Mesothelial cell of epicardium (in vitro differentiated cells): ENCODE data around the gene PLCXD3. TPM values are rescaled to one million over a fixed set of nuclear protein-coding genes. Genes with fewer than 3 reads are reported as not detected.

Experiments used
- DNase-seq, 2 experiments: peaks; one replicate each; pipeline ENCODE4 v3.0.0; 2021; ENCODE audit warnings: low spot score in 2 of 2; ENCODE audit not compliant: unreplicated experiment in 2 of 2
- H3K27ac Mint-ChIP-seq: 2 replicates; pipeline ENCODE4 v1.8.0; 2021; ENCODE audit warnings: mixed read lengths
- H3K27me3 Mint-ChIP-seq: 2 replicates; pipeline ENCODE4 v1.8.0; 2021; ENCODE audit warnings: low read depth, mixed read lengths
- H3K36me3 Mint-ChIP-seq: 2 replicates; pipeline ENCODE4 v1.8.0; 2021; ENCODE audit warnings: mixed read lengths
- H3K4me1 Mint-ChIP-seq: 2 replicates; pipeline ENCODE4 v1.8.0; 2021; ENCODE audit warnings: mixed read lengths
- H3K4me3 Mint-ChIP-seq: 2 replicates; pipeline ENCODE4 v1.8.0; 2021; ENCODE audit warnings: mild to moderate bottlenecking, moderate library complexity, mixed read lengths
- H3K9me3 Mint-ChIP-seq: 2 replicates; pipeline ENCODE4 v1.8.0; 2021; ENCODE audit warnings: mixed read lengths
- total RNA-seq: library from RNA; stranded (reverse); gene quantifications from 3 replicates; pipeline ENCODE4 v1.2.1, GENCODE V29; 2021
- TF ChIP-seq, protein P1 (sequence below): fragments of 200-600 bp; sonication (generic); IDR thresholded peaks from one replicate; pipeline ENCODE4 v1.5.0; 2021; ENCODE audit warnings: antibody characterized with exemption; ENCODE audit not compliant: unreplicated experiment

Gene PLCXD3
- total RNA-seq, 1 donor from 2014 or later, result not detected

GRCh38 chr5:41403846-41404245 is 106.6 kb downstream of the PLCXD3 start:
- DNase-seq, result no peak
- H3K36me3 Mint-ChIP-seq, result no peaks in the 10 kb centered on the region
- no peaks in the 10 kb centered on the region for H3K4me1 Mint-ChIP-seq
- peaks cover 17% of the 10 kb centered on the region for H3K9me3 Mint-ChIP-seq
- H3K27ac Mint-ChIP-seq, result no peak overlapping the region
- no peak overlapping the region for H3K4me3 Mint-ChIP-seq
- H3K27me3 Mint-ChIP-seq, result no peaks in the 10 kb centered on the region
- TF ChIP-seq, protein P1, sequence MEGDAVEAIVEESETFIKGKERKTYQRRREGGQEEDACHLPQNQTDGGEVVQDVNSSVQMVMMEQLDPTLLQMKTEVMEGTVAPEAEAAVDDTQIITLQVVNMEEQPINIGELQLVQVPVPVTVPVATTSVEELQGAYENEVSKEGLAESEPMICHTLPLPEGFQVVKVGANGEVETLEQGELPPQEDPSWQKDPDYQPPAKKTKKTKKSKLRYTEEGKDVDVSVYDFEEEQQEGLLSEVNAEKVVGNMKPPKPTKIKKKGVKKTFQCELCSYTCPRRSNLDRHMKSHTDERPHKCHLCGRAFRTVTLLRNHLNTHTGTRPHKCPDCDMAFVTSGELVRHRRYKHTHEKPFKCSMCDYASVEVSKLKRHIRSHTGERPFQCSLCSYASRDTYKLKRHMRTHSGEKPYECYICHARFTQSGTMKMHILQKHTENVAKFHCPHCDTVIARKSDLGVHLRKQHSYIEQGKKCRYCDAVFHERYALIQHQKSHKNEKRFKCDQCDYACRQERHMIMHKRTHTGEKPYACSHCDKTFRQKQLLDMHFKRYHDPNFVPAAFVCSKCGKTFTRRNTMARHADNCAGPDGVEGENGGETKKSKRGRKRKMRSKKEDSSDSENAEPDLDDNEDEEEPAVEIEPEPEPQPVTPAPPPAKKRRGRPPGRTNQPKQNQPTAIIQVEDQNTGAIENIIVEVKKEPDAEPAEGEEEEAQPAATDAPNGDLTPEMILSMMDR, result no peak

- no peaks in the 10 kb centered on the region for H3K4me1 Mint-ChIP-seq
- DNase-seq, result no peak
- H3K27me3 Mint-ChIP-seq, result no peaks in the 10 kb centered on the region
- no peak overlapping the region for H3K4me3 Mint-ChIP-seq
- TF ChIP-seq, protein P1, result no peak
- no peak overlapping the region for H3K27ac Mint-ChIP-seq
- peaks cover 27% of the 10 kb centered on the region for H3K9me3 Mint-ChIP-seq
- no peaks in the 10 kb centered on the region for H3K36me3 Mint-ChIP-seq
These were observed 107.6 kb downstream of the PLCXD3 start for GRCh38 chr5:41402845-41403244.

DNA sequence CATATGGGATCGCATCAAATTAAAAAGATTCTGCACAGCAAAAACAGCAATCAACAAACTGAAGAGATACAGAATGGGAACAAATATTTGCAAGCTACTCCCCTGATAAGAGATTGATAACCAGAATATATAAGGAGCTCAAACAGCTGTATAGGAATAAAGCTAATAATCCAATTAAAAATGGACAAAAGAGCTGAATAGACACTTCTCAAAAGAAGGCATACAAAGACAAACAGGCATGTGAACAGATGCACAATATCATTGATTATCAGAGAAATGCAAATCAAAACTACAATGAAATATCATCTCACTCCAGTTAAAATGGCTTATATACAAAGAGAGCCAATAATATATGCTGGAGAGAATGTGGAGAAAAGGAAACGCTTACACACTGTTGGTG is 110.6 kb downstream of the PLCXD3 start:
- no peaks in the 10 kb centered on the region for H3K4me1 Mint-ChIP-seq
- H3K27ac Mint-ChIP-seq, result no peak overlapping the region
- no peaks in the 10 kb centered on the region for H3K27me3 Mint-ChIP-seq
- no peak overlapping the region for H3K4me3 Mint-ChIP-seq
- no peaks in the 10 kb centered on the region for H3K36me3 Mint-ChIP-seq
- TF ChIP-seq, protein P1, result no peak
- H3K9me3 Mint-ChIP-seq, result peaks cover 51% of the 10 kb centered on the region
- no peak for DNase-seq

- H3K4me1 Mint-ChIP-seq, result no peaks in the 10 kb centered on the region
- no peaks in the 10 kb centered on the region for H3K27me3 Mint-ChIP-seq
- H3K4me3 Mint-ChIP-seq, result no peak overlapping the region
- H3K27ac Mint-ChIP-seq, result no peak overlapping the region
- no peaks in the 10 kb centered on the region for H3K36me3 Mint-ChIP-seq
- TF ChIP-seq, protein P1, result no peak
- H3K9me3 Mint-ChIP-seq, result peaks cover 31% of the 10 kb centered on the region
- no peak for DNase-seq
These were observed 118.4 kb downstream of the PLCXD3 start for GRCh38 chr5:41392016-41392415.

DNA sequence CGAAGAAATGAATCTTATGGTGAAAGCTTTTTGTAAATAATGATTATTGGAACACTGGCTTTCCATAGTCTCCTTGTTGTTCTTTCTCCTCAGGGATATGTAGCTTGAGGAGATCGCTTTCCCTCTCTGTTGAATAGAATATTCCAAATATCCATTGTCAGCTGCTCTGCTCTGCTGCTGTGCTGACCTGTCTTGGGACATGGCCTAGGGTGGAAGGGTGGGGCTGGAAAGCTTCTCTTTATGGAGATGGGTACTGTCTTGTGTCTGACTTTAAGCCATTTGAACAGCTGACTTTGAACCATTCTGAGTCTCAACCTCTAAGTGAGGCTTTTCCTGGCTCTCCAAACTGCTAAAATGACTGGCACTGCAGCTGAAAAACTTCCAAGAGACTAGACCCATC is 135.8 kb downstream of the PLCXD3 start:
- Mint-ChIP-seq H3K4me1 (no peaks in the 10 kb centered on the region), H3K27me3 (peaks cover 6% of the 10 kb centered on the region), H3K4me3 (no peak overlapping the region), H3K27ac (no peak overlapping the region), H3K36me3 (no peaks in the 10 kb centered on the region), H3K9me3 (no peaks in the 10 kb centered on the region)
- DNase-seq, result no peak
- TF ChIP-seq, protein P1, result no peak

DNA sequence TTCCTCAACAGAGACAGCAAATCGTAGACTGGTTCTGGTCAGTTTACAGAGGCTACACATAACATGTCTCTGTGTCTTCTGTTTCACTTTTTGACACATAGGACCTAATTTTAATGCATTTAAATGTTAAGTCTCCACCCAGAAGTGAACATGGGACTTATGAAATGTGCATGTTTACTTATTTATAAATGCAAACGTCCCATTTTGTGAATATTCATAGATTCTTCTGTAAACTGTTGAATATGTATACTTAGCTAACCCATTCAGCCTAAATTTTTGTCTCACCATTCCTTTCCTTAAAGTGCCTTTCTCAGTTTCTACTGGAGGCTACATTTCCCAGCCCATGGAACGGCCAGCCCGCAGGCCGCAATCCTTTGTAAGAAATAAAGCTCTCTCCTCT is 137.2 kb downstream of the PLCXD3 start:
- TF ChIP-seq, protein P1, result no peak
- no peak for DNase-seq
- Mint-ChIP-seq H3K4me1 (peaks cover 2% of the 10 kb centered on the region), H3K4me3 (no peak overlapping the region), H3K36me3 (no peaks in the 10 kb centered on the region), H3K27ac (no peak overlapping the region), H3K9me3 (no peaks in the 10 kb centered on the region), H3K27me3 (no peaks in the 10 kb centered on the region)
